ENCODE measurements around the gene PLPPR1.

The PLPPR1 gene

GRCh38 chr9:101311758-101312420 lies 283.4 kb downstream of the PLPPR1 start:
- H3K4me3 ChIP-seq (ENCODE audit: low read depth, low read length) = no peak overlapping the region
- TF ChIP-seq, protein P1, sequence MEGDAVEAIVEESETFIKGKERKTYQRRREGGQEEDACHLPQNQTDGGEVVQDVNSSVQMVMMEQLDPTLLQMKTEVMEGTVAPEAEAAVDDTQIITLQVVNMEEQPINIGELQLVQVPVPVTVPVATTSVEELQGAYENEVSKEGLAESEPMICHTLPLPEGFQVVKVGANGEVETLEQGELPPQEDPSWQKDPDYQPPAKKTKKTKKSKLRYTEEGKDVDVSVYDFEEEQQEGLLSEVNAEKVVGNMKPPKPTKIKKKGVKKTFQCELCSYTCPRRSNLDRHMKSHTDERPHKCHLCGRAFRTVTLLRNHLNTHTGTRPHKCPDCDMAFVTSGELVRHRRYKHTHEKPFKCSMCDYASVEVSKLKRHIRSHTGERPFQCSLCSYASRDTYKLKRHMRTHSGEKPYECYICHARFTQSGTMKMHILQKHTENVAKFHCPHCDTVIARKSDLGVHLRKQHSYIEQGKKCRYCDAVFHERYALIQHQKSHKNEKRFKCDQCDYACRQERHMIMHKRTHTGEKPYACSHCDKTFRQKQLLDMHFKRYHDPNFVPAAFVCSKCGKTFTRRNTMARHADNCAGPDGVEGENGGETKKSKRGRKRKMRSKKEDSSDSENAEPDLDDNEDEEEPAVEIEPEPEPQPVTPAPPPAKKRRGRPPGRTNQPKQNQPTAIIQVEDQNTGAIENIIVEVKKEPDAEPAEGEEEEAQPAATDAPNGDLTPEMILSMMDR (IDR thresholded peaks at IDR 0.05; ENCODE audit: insufficient read depth, low read length, missing control alignments) = peak; percentile 53
- CTCF ChIA-PET = interaction anchor here (0.8 to 8.6 kb wide), 22 partner anchors 9 to 715 kb away, joined by 3 to 215 read pairs (median 4); partner anchors contain the start of gene RNF20
- POLR2A ChIA-PET = no interaction called here
- DNase-seq (ENCODE audit: low read depth, low spot score) = peak; percentile 52

DNA sequence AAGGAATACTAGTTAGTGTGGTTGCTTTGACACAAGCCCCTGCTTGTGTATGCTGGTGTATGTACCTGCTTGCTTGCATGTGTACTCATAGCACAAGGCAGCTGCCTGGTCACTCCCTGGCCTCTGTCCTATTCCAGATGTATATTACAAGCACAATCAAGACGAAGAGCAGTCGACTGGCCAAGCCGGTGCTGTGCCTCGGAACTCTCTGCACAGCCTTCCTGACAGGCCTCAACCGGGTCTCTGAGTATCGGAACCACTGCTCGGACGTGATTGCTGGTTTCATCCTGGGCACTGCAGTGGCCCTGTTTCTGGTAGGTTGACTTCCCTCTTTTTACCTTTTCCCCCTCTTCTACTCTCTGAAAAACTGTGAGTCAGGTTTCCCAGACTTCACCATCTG lies 284.1 kb downstream of the PLPPR1 start:
- H3K4me3 ChIP-seq (ENCODE audit: low read depth, low read length) = no peak overlapping the region
- ChIA-PET CTCF (interaction anchor here (0.9 to 8.6 kb wide), 15 partner anchors 11 to 716 kb away, joined by 3 to 215 read pairs (median 9); no protein-coding TSS in a partner anchor), POLR2A (no interaction called here)
- DNase-seq (ENCODE audit: low read depth, low spot score) = no peak
- TF ChIP-seq, protein P1 (IDR thresholded peaks at IDR 0.05; ENCODE audit: insufficient read depth, low read length, missing control alignments) = no peak

GRCh38 chr9:101315112-101315450 lies 286.6 kb downstream of the PLPPR1 start:
- ChIA-PET POLR2A (no interaction called here), CTCF (interaction anchor here (1.1 to 8.6 kb wide), 3 partner anchors 9 to 714 kb away, joined by 3 to 215 read pairs (median 3); no protein-coding TSS in a partner anchor)

GRCh38 chr9:101317735-101318134 lies 289.2 kb downstream of the PLPPR1 start:
- no peak for DNase-seq (ENCODE audit: low read depth, low spot score)
- POLR2A ChIA-PET = no interaction called here
- TF ChIP-seq, protein P1 (IDR thresholded peaks at IDR 0.05; ENCODE audit: insufficient read depth, low read length, missing control alignments) = no peak
- CTCF ChIA-PET = interaction anchor here (1.2 to 8.6 kb wide), 2 partner anchors 70 to 717 kb away, joined by 4 to 215 read pairs; no protein-coding TSS in a partner anchor
- H3K4me3 ChIP-seq (ENCODE audit: low read depth, low read length) = no peak overlapping the region

More at GRCh38 chr9:101315112-101315450, 286.6 kb downstream of the PLPPR1 start:
- DNase-seq (ENCODE audit: low read depth, low spot score) = no peak
- TF ChIP-seq, protein P1 (IDR thresholded peaks at IDR 0.05; ENCODE audit: insufficient read depth, low read length, missing control alignments) = no peak
- H3K4me3 ChIP-seq (ENCODE audit: low read depth, low read length) = no peak overlapping the region

DNA sequence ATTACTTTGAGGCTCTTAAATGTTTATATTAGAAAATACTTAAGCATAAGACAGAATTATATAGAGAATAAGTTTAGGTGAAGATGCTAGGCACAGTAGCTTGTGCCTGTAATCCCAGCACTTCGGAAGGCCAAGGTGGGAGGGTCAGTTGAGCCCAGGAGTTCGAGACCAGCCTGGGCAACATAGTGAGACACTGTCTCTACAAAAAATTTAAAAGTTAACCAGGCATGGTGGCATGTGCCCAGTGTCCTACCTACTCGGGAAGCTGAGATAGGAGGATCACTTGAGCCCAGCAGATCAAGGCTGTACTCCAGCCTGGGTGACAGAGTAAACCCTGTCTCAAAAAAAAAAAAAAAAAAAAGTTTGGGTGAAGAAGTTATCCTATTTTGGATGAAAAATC lies 294.6 kb downstream of the PLPPR1 start:
- CTCF ChIA-PET = interaction anchor here (1.3 kb wide), 2 partner anchors 609 to 721 kb away, joined by 3 read pairs; no protein-coding TSS in a partner anchor
- no peak overlapping the region for H3K4me3 ChIP-seq (ENCODE audit: low read depth, low read length)
- DNase-seq (ENCODE audit: low read depth, low spot score) = no peak
- POLR2A ChIA-PET = no interaction called here
- TF ChIP-seq, protein P1 (IDR thresholded peaks at IDR 0.05; ENCODE audit: insufficient read depth, low read length, missing control alignments) = no peak

GRCh38 chr9:101324245-101324804 lies 295.8 kb downstream of the PLPPR1 start:
- H3K4me3 ChIP-seq (ENCODE audit: low read depth, low read length) = no peak overlapping the region
- ChIA-PET CTCF (interaction anchor here (0.6 to 3.7 kb wide), 6 partner anchors 9 to 1503 kb away, joined by 3 to 19 read pairs (median 4); partner anchors contain the start of gene NR4A3), POLR2A (no interaction called here)
- DNase-seq (ENCODE audit: low read depth, low spot score) = no peak
- TF ChIP-seq, protein P1 (IDR thresholded peaks at IDR 0.05; ENCODE audit: insufficient read depth, low read length, missing control alignments) = no peak

All from AG04449 (cell line).